OCI-LY1 (cell line): ENCODE measurements around the gene MAPK10.

Source experiments
- H2AFZ ChIP-seq: fragments of 200-600 bp; sonication (generic), shearing (Covaris generic); 2 replicates; pipeline ENCODE4 v1.6.0; 2014; ENCODE audit warnings: antibody characterized with exemption, mild to moderate bottlenecking, low read length
- H3F3A ChIP-seq: fragments of 200-600 bp; sonication (generic), shearing (Covaris generic); 2 replicates; pipeline ENCODE4 v1.6.0; 2014; ENCODE audit warnings: mild to moderate bottlenecking, antibody characterized with exemption, low read length, moderate library complexity; ENCODE audit not compliant: insufficient read depth
- H3K27ac ChIP-seq: fragments of 200-600 bp; sonication (generic); 2 replicates; pipeline ENCODE4 v1.5.1; 2014; ENCODE audit warnings: low read length, mixed run types, mild to moderate bottlenecking, low read depth; ENCODE audit not compliant: poor library complexity, severe bottlenecking
- H3K27me3 ChIP-seq: fragments of 200-600 bp; sonication (generic); 2 replicates; pipeline ENCODE4 v1.6.0; 2014; ENCODE audit warnings: antibody characterized with exemption, mild to moderate bottlenecking, low read length, moderate library complexity; ENCODE audit not compliant: insufficient read depth
- H3K36me3 ChIP-seq: fragments of 200-600 bp; sonication (generic); 2 replicates; pipeline ENCODE4 v1.6.1; 2014; ENCODE audit warnings: mild to moderate bottlenecking, antibody characterized with exemption, low read length, moderate library complexity, mixed read lengths; ENCODE audit not compliant: insufficient read depth
- H3K4me1 ChIP-seq: fragments of 200-600 bp; sonication (generic); 2 replicates; pipeline ENCODE4 v1.5.1; 2014; ENCODE audit warnings: mild to moderate bottlenecking, low read length, moderate library complexity; ENCODE audit not compliant: insufficient read depth, severe bottlenecking
- H3K4me2 ChIP-seq: fragments of 200-600 bp; sonication (generic), shearing (Covaris generic); 2 replicates; pipeline ENCODE4 v1.6.1; 2014; ENCODE audit warnings: low read length
- H3K4me3 ChIP-seq: fragments of 200-600 bp; sonication (generic); 2 replicates; pipeline ENCODE4 v1.5.1; 2014; ENCODE audit warnings: low read length, low read depth, mild to moderate bottlenecking, mixed read lengths; ENCODE audit not compliant: poor library complexity, severe bottlenecking
- H3K79me2 ChIP-seq: fragments of 200-600 bp; shearing (Covaris generic); 2 replicates; pipeline ENCODE4 v1.6.1; 2016; ENCODE audit warnings: mixed run types, low read length, mixed read lengths; ENCODE audit not compliant: insufficient read depth
- H3K9ac ChIP-seq: fragments of 200-600 bp; sonication (generic), shearing (Covaris generic); 2 replicates; pipeline ENCODE4 v1.6.1; 2014; ENCODE audit warnings: mild to moderate bottlenecking, low read length, mixed read lengths
- H3K9me2 ChIP-seq: fragments of 200-600 bp; sonication (generic), shearing (Covaris generic); 2 replicates; pipeline ENCODE4 v1.6.1; 2014; ENCODE audit warnings: low read depth, mild to moderate bottlenecking, low read length, mixed read lengths
- H3K9me3 ChIP-seq: fragments of 200-600 bp; shearing (Covaris generic); 2 replicates; pipeline ENCODE4 v1.6.1; 2014; ENCODE audit warnings: low read length, mixed read lengths
- H4K20me1 ChIP-seq: fragments of 200-600 bp; sonication (generic), shearing (Covaris generic); 2 replicates; pipeline ENCODE4 v1.6.0; 2016; ENCODE audit warnings: mild to moderate bottlenecking, low read length; ENCODE audit not compliant: insufficient read depth
- CTCF ChIP-seq: fragments of 200-600 bp; sonication (generic), shearing (Covaris generic); IDR thresholded peaks from 2 replicates; pipeline ENCODE4 v1.5.1; 2017; ENCODE audit warnings: mild to moderate bottlenecking, antibody characterized with exemption, low read length, moderate library complexity, mixed read lengths
- EZH2 ChIP-seq: fragments of 200-600 bp; sonication (generic), shearing (Covaris generic); IDR thresholded peaks from 2 replicates; pipeline ENCODE4 v1.8.0; 2017; ENCODE audit warnings: borderline replicate concordance, mixed run types, mild to moderate bottlenecking, antibody characterized with exemption, low read length, moderate library complexity, mixed read lengths

The MAPK10 gene

GRCh38 chr4:86114563-86114962 lies 245.3 kb downstream of the MAPK10 start:
- no peak for TF ChIP-seq EZH2
- TF ChIP-seq CTCF: no peak
- no peaks in the 10 kb centered on the region for H3K9me2 ChIP-seq
- H3K9me3 ChIP-seq: no peaks in the 10 kb centered on the region
- no peaks in the 10 kb centered on the region for H3K79me2 ChIP-seq
- no peaks in the 10 kb centered on the region for H3K36me3 ChIP-seq
- H3K27ac ChIP-seq: no peak overlapping the region
- no peaks in the 10 kb centered on the region for H3F3A ChIP-seq
- H3K4me1 ChIP-seq: no peaks in the 10 kb centered on the region
- no peak overlapping the region for H3K9ac ChIP-seq
- no peaks in the 10 kb centered on the region for H3K27me3 ChIP-seq
- no peaks in the 10 kb centered on the region for H4K20me1 ChIP-seq
- H3K4me2 ChIP-seq: no peak overlapping the region
- no peak overlapping the region for H3K4me3 ChIP-seq
- H2AFZ ChIP-seq: no peak overlapping the region

GRCh38 chr4:86108834-86109233 lies 251.0 kb downstream of the MAPK10 start:
- H3K9me3 ChIP-seq: no peaks in the 10 kb centered on the region

DNA sequence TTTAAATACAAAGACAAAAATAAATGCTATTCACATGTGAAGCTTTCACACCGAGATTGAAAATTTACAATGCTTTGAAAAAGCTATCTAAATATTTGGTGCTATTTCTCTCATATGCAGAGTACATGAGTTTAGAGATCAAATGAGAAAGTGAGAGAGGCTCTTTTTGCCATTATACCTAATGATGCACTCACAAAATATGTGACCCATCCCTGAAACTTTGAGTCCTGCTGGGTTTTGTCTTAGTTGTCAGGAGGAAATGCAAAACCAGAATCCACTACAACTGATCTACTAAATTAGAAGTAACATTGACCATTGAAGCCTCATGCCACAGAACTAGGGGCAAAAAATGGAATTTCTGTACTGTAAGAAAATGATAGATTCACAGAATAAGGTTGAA lies 251.7 kb downstream of the MAPK10 start:
- H3K79me2 ChIP-seq: no peaks in the 10 kb centered on the region
- no peak overlapping the region for H3K4me2 ChIP-seq
- H2AFZ ChIP-seq: no peak overlapping the region
- no peaks in the 10 kb centered on the region for H3K4me1 ChIP-seq
- no peak overlapping the region for H3K4me3 ChIP-seq
- H3K9me3 ChIP-seq: no peaks in the 10 kb centered on the region
- H3K9me2 ChIP-seq: no peaks in the 10 kb centered on the region
- no peaks in the 10 kb centered on the region for H4K20me1 ChIP-seq
- no peak overlapping the region for H3K9ac ChIP-seq
- H3K36me3 ChIP-seq: no peaks in the 10 kb centered on the region
- no peaks in the 10 kb centered on the region for H3F3A ChIP-seq
- no peak for TF ChIP-seq EZH2
- TF ChIP-seq CTCF: no peak
- H3K27ac ChIP-seq: no peak overlapping the region
- H3K27me3 ChIP-seq: no peaks in the 10 kb centered on the region

More at GRCh38 chr4:86108834-86109233, 251.0 kb downstream of the MAPK10 start:
- Histone ChIP-seq H3K27ac (no peak overlapping the region), H2AFZ (no peak overlapping the region), H3F3A (no peaks in the 10 kb centered on the region), H3K79me2 (no peaks in the 10 kb centered on the region), H3K9me2 (no peaks in the 10 kb centered on the region), H4K20me1 (no peaks in the 10 kb centered on the region), H3K27me3 (no peaks in the 10 kb centered on the region), H3K4me2 (no peak overlapping the region), H3K9ac (no peak overlapping the region), H3K36me3 (no peaks in the 10 kb centered on the region), H3K4me3 (no peak overlapping the region), H3K4me1 (no peaks in the 10 kb centered on the region)
- TF ChIP-seq EZH2 (no peak), CTCF (no peak)
